Mesenchymal stem cell (in vitro differentiated cells and primary cell): ENCODE results near the gene SMNDC1.
"Not testable (repeated sequence)": the region's sequence is repeated elsewhere in the genome, so short reads cannot be mapped to it uniquely, and the experiment has no call there.

Source experiments
- DNase-seq: peaks from one replicate; pipeline ENCODE4 v3.0.0-alpha.2; 2013
- H2AFZ ChIP-seq: one replicate; pipeline ENCODE4 v1.6.1; 2013; ENCODE audit warnings: low read depth, mild to moderate bottlenecking, control low read depth, inconsistent platforms, low read length, moderate library complexity
- H2AK5ac ChIP-seq: 2 replicates; pipeline ENCODE4 v1.6.1; 2013; ENCODE audit warnings: low read length, moderate library complexity, mild to moderate bottlenecking, inconsistent platforms; ENCODE audit not compliant: severe bottlenecking
- H2BK120ac ChIP-seq: one replicate; pipeline ENCODE4 v1.6.1; 2013; ENCODE audit warnings: low read depth, mild to moderate bottlenecking, inconsistent platforms, low read length, moderate library complexity
- H2BK12ac ChIP-seq, 2 experiments: one replicate each; pipeline ENCODE4 v1.6.1; 2013; ENCODE audit warnings: inconsistent platforms in 2 of 2, low read length in 2 of 2, mild to moderate bottlenecking in 2 of 2, moderate library complexity in 2 of 2, control low read depth in 1 of 2
- H2BK15ac ChIP-seq: one replicate; pipeline ENCODE4 v1.6.1; 2013; ENCODE audit warnings: mild to moderate bottlenecking, low read depth, inconsistent platforms; ENCODE audit not compliant: poor library complexity, severe bottlenecking
- H2BK5ac ChIP-seq: 2 replicates; pipeline ENCODE4 v1.6.1; 2013; ENCODE audit warnings: low read depth, mild to moderate bottlenecking, low read length, control low read depth, inconsistent platforms; ENCODE audit not compliant: poor library complexity, severe bottlenecking
- H3K14ac ChIP-seq, 2 experiments: one replicate each; pipeline ENCODE4 v1.6.1; 2013; ENCODE audit warnings: inconsistent platforms in 2 of 2, low read length in 2 of 2, control low read depth in 1 of 2, mild to moderate bottlenecking in 1 of 2, moderate library complexity in 1 of 2
- H3K18ac ChIP-seq, 2 experiments: one replicate each; pipeline ENCODE4 v1.6.1; 2013; ENCODE audit warnings: inconsistent platforms in 2 of 2, low read length in 2 of 2, control low read depth in 1 of 2, low read depth in 1 of 2, mild to moderate bottlenecking in 1 of 2
- H3K23ac ChIP-seq, 2 experiments: one replicate each; pipeline ENCODE4 v1.6.1; 2013; ENCODE audit warnings: inconsistent platforms in 2 of 2, low read length in 2 of 2, mild to moderate bottlenecking in 2 of 2, moderate library complexity in 2 of 2, control low read depth in 1 of 2
- H3K27ac ChIP-seq: 2 replicates; pipeline ENCODE4 v1.5.1; 2013; ENCODE audit warnings: mild to moderate bottlenecking, moderate library complexity, low read length, control low read depth, inconsistent platforms; ENCODE audit not compliant: poor library complexity, severe bottlenecking
- H3K27me3 ChIP-seq, 2 experiments: 2 replicates each; pipeline versions ENCODE4 v1.6.1 to v1.7.0; 2013; ENCODE audit warnings: low read length in 2 of 2, mild to moderate bottlenecking in 2 of 2, moderate library complexity in 2 of 2, control low read depth in 1 of 2, inconsistent platforms in 1 of 2; ENCODE audit not compliant: control insufficient read depth in 1 of 2, insufficient read depth in 1 of 2
- H3K36me3 ChIP-seq, 2 experiments: 2 replicates each; pipeline versions ENCODE4 v1.6.1 to v1.7.0; 2013; ENCODE audit warnings: low read length in 2 of 2, control low read depth in 1 of 2, inconsistent platforms in 1 of 2, low read depth in 1 of 2, mild to moderate bottlenecking in 1 of 2; ENCODE audit not compliant: insufficient read depth in 2 of 2, control insufficient read depth in 1 of 2
- H3K4ac ChIP-seq, 2 experiments: one replicate each; pipeline ENCODE4 v1.6.1; 2013; ENCODE audit warnings: inconsistent platforms in 2 of 2, low read length in 2 of 2, mild to moderate bottlenecking in 2 of 2, moderate library complexity in 2 of 2, control low read depth in 1 of 2, low read depth in 1 of 2
- H3K4me1 ChIP-seq: 2 replicates; pipeline ENCODE4 v1.6.1; 2013; ENCODE audit warnings: low read depth, low read length, control low read depth; ENCODE audit not compliant: control insufficient read depth, insufficient read depth
- H3K4me2 ChIP-seq: 2 replicates; pipeline ENCODE4 v1.6.1; 2013; ENCODE audit warnings: low read length, mild to moderate bottlenecking, inconsistent platforms; ENCODE audit not compliant: poor library complexity, severe bottlenecking
- H3K4me3 ChIP-seq, 2 experiments: 2 replicates each; pipeline versions ENCODE4 v1.5.1 to v1.7.0; 2013; ENCODE audit warnings: low read length in 2 of 2, mild to moderate bottlenecking in 2 of 2, control low read depth in 1 of 2, low read depth in 1 of 2; ENCODE audit not compliant: insufficient read depth in 1 of 2
- H3K79me1 ChIP-seq: replicated peaks from 2 replicates; pipeline ENCODE4 v1.6.1; 2013; ENCODE audit warnings: mild to moderate bottlenecking, control low read depth, low read length, inconsistent platforms; ENCODE audit not compliant: poor library complexity, severe bottlenecking
- H3K9ac ChIP-seq: 2 replicates; pipeline ENCODE4 v1.7.0; 2013; ENCODE audit warnings: mild to moderate bottlenecking, low read length, moderate library complexity
- H3K9me3 ChIP-seq: 2 replicates; pipeline ENCODE4 v1.7.0; 2013; ENCODE audit warnings: mild to moderate bottlenecking, low read length; ENCODE audit not compliant: control insufficient read depth
- H4K8ac ChIP-seq: one replicate; pipeline ENCODE4 v1.6.1; 2013; ENCODE audit warnings: inconsistent platforms, mild to moderate bottlenecking, low read length, moderate library complexity
- H4K91ac ChIP-seq: one replicate; pipeline ENCODE4 v1.6.1; 2013; ENCODE audit warnings: mild to moderate bottlenecking, low read length, inconsistent platforms
- WGBS: methylation state at CpG from one replicate; pipeline ENCODE4 v1.1.7; 2013; ENCODE audit warnings: mixed read lengths; 5-methylcytosine and 5-hydroxymethylcytosine counted together

The SMNDC1 gene

DNA sequence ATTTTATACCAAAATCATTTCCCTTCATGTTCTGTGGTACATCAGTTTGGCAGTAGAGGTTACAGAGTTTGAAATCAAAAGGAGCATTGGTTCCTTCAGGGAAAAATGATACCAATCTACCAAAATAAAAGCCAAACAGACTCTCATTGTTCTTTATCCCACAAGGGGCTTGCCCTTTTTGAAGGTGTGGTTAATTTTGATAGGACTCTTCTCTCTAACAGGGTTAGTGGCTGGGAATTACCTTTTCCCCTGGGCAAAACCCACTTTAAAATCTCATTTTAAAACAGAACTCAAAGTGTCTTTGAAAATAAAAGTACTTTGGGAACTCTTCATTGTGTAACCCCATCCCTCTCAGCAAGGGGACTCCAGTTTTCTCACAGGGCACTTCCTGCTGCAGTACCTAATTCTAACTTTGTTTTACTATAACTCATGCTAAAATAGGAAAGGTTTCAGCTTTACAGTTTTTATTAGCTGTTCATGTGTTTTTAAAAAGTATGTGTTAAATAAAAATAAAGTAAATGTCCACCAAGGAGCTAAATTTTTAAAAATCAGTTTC lies 30.6 kb downstream of the SMNDC1 start:
- peaks cover 4% of the 10 kb centered on the region for H3K79me1 ChIP-seq
- H3K9ac ChIP-seq = no peak overlapping the region
- no peak overlapping the region for H2BK5ac ChIP-seq
- H3K4ac ChIP-seq = no peak overlapping the region
- no peak overlapping the region for H2BK15ac ChIP-seq
- no peak overlapping the region for H4K91ac ChIP-seq
- H3K4me2 ChIP-seq = no peak overlapping the region
- H2BK12ac ChIP-seq = no peak overlapping the region
- DNase-seq = no peak
- no peaks in the 10 kb centered on the region for H3K4me1 ChIP-seq
- H3K14ac ChIP-seq = no peak overlapping the region
- H3K4me3 ChIP-seq = no peak overlapping the region
- no peaks in the 10 kb centered on the region for H3K9me3 ChIP-seq
- no peaks in the 10 kb centered on the region for H3K27me3 ChIP-seq
- H3K18ac ChIP-seq = no peak overlapping the region
- H2AK5ac ChIP-seq = no peak overlapping the region
- no peak overlapping the region for H2AFZ ChIP-seq
- H3K36me3 ChIP-seq = no peaks in the 10 kb centered on the region
- no peak overlapping the region for H2BK120ac ChIP-seq
- no peak overlapping the region for H3K23ac ChIP-seq
- no peak overlapping the region for H4K8ac ChIP-seq
- no peak overlapping the region for H3K27ac ChIP-seq

DNA sequence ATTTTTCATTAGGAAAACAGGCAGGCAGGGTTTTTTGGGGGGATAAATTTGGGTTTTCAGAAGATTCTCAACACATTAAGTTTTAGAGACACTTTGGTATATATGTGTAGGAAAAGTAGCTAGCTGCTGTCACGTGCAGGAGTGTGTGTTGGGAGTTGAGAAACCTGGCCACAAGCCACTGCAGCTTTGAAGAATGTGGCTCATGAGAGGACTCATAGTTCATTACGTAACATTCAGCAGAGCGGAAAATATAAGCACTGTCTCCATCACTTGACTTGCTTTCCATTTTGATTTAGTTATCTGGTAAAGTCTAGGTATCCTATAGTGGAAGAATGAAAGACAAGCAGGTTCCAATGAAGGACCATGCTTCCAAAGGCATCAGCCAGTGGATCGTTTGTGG lies 31.2 kb downstream of the SMNDC1 start:
- H4K91ac ChIP-seq = no peak overlapping the region
- no peak overlapping the region for H3K18ac ChIP-seq
- no peak overlapping the region for H4K8ac ChIP-seq
- no peak overlapping the region for H3K4me2 ChIP-seq
- H2AFZ ChIP-seq = no peak overlapping the region
- H3K79me1 ChIP-seq = peaks cover 4% of the 10 kb centered on the region
- H3K27me3 ChIP-seq = no peaks in the 10 kb centered on the region
- no peak overlapping the region for H2BK15ac ChIP-seq
- 89% methylated on average over 4 of the region's 4 CpGs for WGBS
- H3K9me3 ChIP-seq = no peaks in the 10 kb centered on the region
- no peak overlapping the region for H3K14ac ChIP-seq
- H2BK12ac ChIP-seq = no peak overlapping the region
- H3K23ac ChIP-seq = no peak overlapping the region
- no peak overlapping the region for H2BK120ac ChIP-seq
- no peak overlapping the region for H3K27ac ChIP-seq
- no peaks in the 10 kb centered on the region for H3K4me1 ChIP-seq
- H3K4me3 ChIP-seq = no peak overlapping the region
- no peaks in the 10 kb centered on the region for H3K36me3 ChIP-seq
- no peak overlapping the region for H3K4ac ChIP-seq
- H3K9ac ChIP-seq = peak overlapping the region; percentile 54
- peak; percentile 74 for DNase-seq
- H2AK5ac ChIP-seq = no peak overlapping the region
- no peak overlapping the region for H2BK5ac ChIP-seq

DNA sequence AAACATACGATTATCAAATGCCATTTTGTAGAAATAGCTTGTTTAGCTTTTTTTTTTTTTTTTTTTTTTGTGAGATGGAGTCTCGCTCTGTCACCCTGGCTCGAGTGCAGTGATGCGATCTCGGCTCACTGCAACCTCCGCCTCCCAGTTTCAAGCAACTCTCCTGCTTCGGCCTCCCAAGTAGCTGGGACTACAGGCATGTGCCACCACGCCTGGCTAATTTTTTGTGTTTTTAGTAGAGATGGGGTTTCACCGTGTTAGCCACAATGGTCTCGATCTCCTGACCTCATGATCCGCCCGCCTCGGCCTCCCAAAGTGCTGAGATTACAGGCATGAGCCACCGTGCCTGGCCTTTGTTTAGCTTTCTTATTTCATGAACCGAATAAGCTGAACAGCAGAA lies 31.7 kb downstream of the SMNDC1 start:
- not testable (repeated sequence) for H2AFZ ChIP-seq, H2BK120ac ChIP-seq, H4K91ac ChIP-seq, H2AK5ac ChIP-seq, H3K14ac ChIP-seq, H3K4me3 ChIP-seq, H3K9me3 ChIP-seq, H2BK5ac ChIP-seq, H3K27me3 ChIP-seq, DNase-seq, H2BK12ac ChIP-seq, H3K4me2 ChIP-seq, H3K79me1 ChIP-seq, H3K27ac ChIP-seq, H3K4ac ChIP-seq, H3K23ac ChIP-seq, H3K4me1 ChIP-seq, H3K36me3 ChIP-seq, H3K18ac ChIP-seq, H4K8ac ChIP-seq, H2BK15ac ChIP-seq
- 89% methylated on average over 12 of the region's 15 CpGs for WGBS
- H3K9ac ChIP-seq = peak overlapping the region; percentile 54

DNA sequence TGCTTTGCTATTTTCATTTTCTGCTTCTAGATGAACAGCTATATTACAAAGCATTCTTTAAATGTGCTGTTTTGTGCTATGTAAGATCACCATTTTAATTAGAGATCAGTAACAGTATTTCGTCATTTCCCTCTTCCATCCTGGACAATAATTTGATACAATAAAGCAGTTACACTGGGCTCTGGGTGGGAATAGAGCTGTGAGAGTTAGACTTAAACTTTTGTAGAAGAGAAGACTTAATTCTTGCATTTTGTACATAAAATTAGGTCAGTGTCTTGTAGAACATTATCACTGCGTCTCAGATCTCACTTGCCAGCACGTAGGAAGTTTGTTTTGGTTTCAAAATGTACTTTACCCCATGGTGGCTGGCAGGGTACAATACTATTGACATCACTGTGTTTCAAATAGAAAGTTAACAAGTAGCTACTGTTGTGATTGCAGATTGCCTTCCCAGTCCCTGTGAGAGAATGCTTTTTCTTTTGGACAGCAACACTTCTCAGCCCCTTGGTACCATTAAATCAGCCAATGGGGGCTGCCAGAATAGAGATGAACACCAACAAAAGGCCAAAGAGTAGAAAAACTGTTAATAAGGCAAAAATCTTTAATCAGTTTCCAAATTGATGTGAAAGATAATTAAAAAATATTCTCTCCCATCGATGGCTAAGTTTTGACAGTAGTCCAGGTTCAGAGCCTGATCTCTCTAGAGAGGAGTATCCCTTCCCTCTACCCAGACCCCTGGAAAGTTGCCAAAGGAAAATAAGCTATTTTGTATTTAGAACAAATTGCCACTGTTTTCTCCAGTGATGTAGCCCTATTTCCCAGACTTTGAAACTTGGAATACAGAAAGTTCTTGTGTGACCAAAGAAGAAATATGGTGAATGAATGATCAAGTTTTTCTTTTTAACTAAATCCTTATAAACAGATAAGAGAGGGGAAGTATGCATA lies 35.1 kb downstream of the SMNDC1 start:
- Histone ChIP-seq H3K4me3 (peak overlapping the region in 1 of 2 experiments; percentile 68), H3K4ac (no peak overlapping the region), H3K9ac (peak overlapping the region; percentile 79), H3K23ac (no peak overlapping the region), H4K8ac (no peak overlapping the region), H2BK120ac (no peak overlapping the region), H2BK12ac (no peak overlapping the region), H2BK15ac (no peak overlapping the region), H3K18ac (no peak overlapping the region), H3K14ac (no peak overlapping the region), H2BK5ac (no peak overlapping the region), H3K27me3 (no peaks in the 10 kb centered on the region), H3K27ac (no peak overlapping the region), H3K9me3 (no peaks in the 10 kb centered on the region), H3K36me3 (no peaks in the 10 kb centered on the region), H3K79me1 (no peaks in the 10 kb centered on the region), H3K4me1 (no peaks in the 10 kb centered on the region), H2AFZ (no peak overlapping the region), H4K91ac (no peak overlapping the region), H2AK5ac (no peak overlapping the region), H3K4me2 (no peak overlapping the region)
- DNase-seq = no peak
- WGBS = 94% methylated on average over 3 of the region's 4 CpGs
